Heart right ventricle (tissue), 16 donors: ENCODE results near the gene MACROD2. TPM values are rescaled to one million over a fixed set of nuclear protein-coding genes. Genes with fewer than 3 reads are reported as not detected.

Experiments used
- ATAC-seq, 8 donors: fragments of 200-7000 bp; cut with Tn5 transposase; one replicate each; pipeline ENCODE4 v1.9.1; 2020; ENCODE audit warnings: mild to moderate bottlenecking in 8 of 8, moderate library complexity in 8 of 8, moderate number of reproducible peaks in 1 of 8
- DNase-seq, 2 donors: peaks; one replicate each; pipeline ENCODE4 v3.0.0-alpha.2; 2020
- H3K27ac ChIP-seq, 10 donors: fragments of 200-600 bp; sonication (generic) in 2 of 10; one replicate each; pipeline versions ENCODE4 v1.5.0 to v1.8.0; 2020 to 2022; ENCODE audit warnings: mild to moderate bottlenecking in 3 of 10
- H3K27me3 ChIP-seq, 7 donors: fragments of 200-600 bp; one replicate each; pipeline ENCODE4 v1.8.0; 2021 to 2022; ENCODE audit warnings: mild to moderate bottlenecking in 2 of 7
- H3K36me3 ChIP-seq, 9 donors: fragments of 200-600 bp; sonication (generic) in 1 of 9; one replicate each; pipeline versions ENCODE4 v1.5.0 to v1.8.0; 2020 to 2022; ENCODE audit warnings: mild to moderate bottlenecking in 2 of 9
- H3K4me1 ChIP-seq, 9 donors: fragments of 200-600 bp; sonication (generic) in 1 of 9; one replicate each; pipeline versions ENCODE4 v1.5.0 to v1.8.0; 2020 to 2022; ENCODE audit warnings: mild to moderate bottlenecking in 4 of 9
- H3K4me3 ChIP-seq, 10 donors: fragments of 200-600 bp; sonication (generic) in 2 of 10; one replicate each; pipeline versions ENCODE4 v1.5.0 to v1.8.0; 2020 to 2022; ENCODE audit warnings: mild to moderate bottlenecking in 7 of 10, moderate library complexity in 2 of 10
- H3K9me3 ChIP-seq, 11 donors: fragments of 200-600 bp in 10 of 11; sonication (generic) in 2 of 11; one replicate each; pipeline versions ENCODE4 v1.5.0 to v1.8.0; 2013 to 2022; ENCODE audit warnings: mild to moderate bottlenecking in 2 of 11, control low read depth in 1 of 11, moderate library complexity in 1 of 11
- WGBS, 2 donors: extraction: QIAGEN DNeasy Blood & Tissue Kit; methylation state at CpG; one replicate each; pipeline ENCODE4 v1.1.7; 2013; ENCODE audit warnings: inconsistent platforms in 1 of 2; 5-methylcytosine and 5-hydroxymethylcytosine counted together
- intact Hi-C, 10 donors: fragments of 100-400 bp; cut with DNase I; formaldehyde crosslinking; loops; one replicate each; pipeline versions ENCODE4 v1.11.1 to v1.14.2; 2022
- polyA plus RNA-seq, 2 donors: library from polyadenylated mRNA; stranded (reverse); fragments of 200-250 nt; gene quantifications; one replicate each; pipeline ENCODE4 v1.2.3, GENCODE V29; 2013
- total RNA-seq, 10 donors: library from RNA; stranded (reverse); fragmentation: NEBNext Ultra II Directional in 3 of 10; extraction: Animal tissue kit (Norgen Biotek cat#: 25700) in 3 of 10; gene quantifications; one replicate each; pipeline versions ENCODE4 v1.2.1 to v1.2.4, GENCODE V29; 2021 to 2023
- TF ChIP-seq, protein P1 (sequence below), 9 donors: fragments of 200-600 bp; sonication (generic) in 2 of 9; IDR thresholded peaks; one replicate each; pipeline versions ENCODE4 v1.5.0 to v1.8.0; 2021 to 2022; ENCODE audit warnings: antibody characterized with exemption in 9 of 9, mild to moderate bottlenecking in 5 of 9, moderate library complexity in 1 of 9
- donor health status: Arrhythmogenic right ventricular cardiomyopathy.
- donor health status: ischemic (EF 13 %, LVEDD 7.1; RV severe dilation, severe dysfunction).
- donor health status: healthy with polysubstance abuse.
- donor health status: DM: no; HTN: yes; CAD: no.
- donor health status: DM: no; HTN: no; CAD: no.
- donor health status: ischemic (EF 25% LVEDD 6.9; RV normal size, moderate dysfunction).
- donor health status: ischemic (EF 25% LVEDD 5.7; RV mildly dilated, moderate dysfunction).
- donor health status: healthy.
- donor health status: DM: yes; HTN: yes; CAD: no.
- donor health status: Ischemic cardiomyopathy.
- donor health status: ischemic (EF 35%, LVEDD 5.7; RV mildly dilated, moderate dysfunction).
- donor health status: nonischemic (EF 11% LVEDD 7.7; RV severe dilation, severe dysfunction).
- donor health status: DM: yes; HTN: yes; CAD: no.
- donor health status: PGD.
- donor health status: ischemic (EF 29% LVEDD 5.4; RV normal size, mild dysfunction).
- donor health status: nonischemic (EF 23%, LVEDD 6.1; RV moderate dilation, normal function).

MACROD2 gene
- total and polyA plus RNA-seq, 12 donors: 0.28 to 6.4 (median 4.1) TPM

DNA sequence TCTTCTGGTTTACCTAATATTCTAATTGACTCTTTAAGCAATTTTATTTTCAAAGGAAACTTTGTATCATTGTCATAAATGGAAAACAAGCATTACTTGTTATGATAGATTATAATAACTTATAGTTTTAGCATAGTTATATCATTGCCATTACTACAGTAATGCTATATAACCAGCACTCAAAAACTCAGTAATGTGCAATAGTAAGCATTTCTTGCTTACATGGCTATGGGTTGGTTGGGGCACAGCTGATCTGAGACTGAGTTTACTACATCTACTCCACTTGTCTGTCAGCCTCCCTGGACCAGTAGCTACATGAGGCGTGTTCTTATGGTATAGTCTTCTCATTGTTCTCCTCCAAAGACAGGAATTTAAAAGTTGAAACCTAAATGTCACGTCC lies 1427.7 kb downstream of the MACROD2 start:
- no peaks in the 10 kb centered on the region for H3K36me3 ChIP-seq
- H3K4me3 ChIP-seq: no peak overlapping the region
- intact Hi-C loops: no loop called here
- H3K27me3 ChIP-seq: no peaks in the 10 kb centered on the region
- peaks cover 0 to 6% (median 0%) of the 10 kb centered on the region in 11 donors for H3K9me3 ChIP-seq
- no peak for ATAC-seq
- whole genome bisulfite sequencing, 2 donors: 63% methylated on average over 2 of the region's 2 CpGs
- TF ChIP-seq, protein P1, sequence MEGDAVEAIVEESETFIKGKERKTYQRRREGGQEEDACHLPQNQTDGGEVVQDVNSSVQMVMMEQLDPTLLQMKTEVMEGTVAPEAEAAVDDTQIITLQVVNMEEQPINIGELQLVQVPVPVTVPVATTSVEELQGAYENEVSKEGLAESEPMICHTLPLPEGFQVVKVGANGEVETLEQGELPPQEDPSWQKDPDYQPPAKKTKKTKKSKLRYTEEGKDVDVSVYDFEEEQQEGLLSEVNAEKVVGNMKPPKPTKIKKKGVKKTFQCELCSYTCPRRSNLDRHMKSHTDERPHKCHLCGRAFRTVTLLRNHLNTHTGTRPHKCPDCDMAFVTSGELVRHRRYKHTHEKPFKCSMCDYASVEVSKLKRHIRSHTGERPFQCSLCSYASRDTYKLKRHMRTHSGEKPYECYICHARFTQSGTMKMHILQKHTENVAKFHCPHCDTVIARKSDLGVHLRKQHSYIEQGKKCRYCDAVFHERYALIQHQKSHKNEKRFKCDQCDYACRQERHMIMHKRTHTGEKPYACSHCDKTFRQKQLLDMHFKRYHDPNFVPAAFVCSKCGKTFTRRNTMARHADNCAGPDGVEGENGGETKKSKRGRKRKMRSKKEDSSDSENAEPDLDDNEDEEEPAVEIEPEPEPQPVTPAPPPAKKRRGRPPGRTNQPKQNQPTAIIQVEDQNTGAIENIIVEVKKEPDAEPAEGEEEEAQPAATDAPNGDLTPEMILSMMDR (IDR thresholded peaks at IDR 0.05): no peak
- no peak overlapping the region for H3K27ac ChIP-seq
- no peak for DNase-seq
- H3K4me1 ChIP-seq: no peaks in the 10 kb centered on the region

DNA sequence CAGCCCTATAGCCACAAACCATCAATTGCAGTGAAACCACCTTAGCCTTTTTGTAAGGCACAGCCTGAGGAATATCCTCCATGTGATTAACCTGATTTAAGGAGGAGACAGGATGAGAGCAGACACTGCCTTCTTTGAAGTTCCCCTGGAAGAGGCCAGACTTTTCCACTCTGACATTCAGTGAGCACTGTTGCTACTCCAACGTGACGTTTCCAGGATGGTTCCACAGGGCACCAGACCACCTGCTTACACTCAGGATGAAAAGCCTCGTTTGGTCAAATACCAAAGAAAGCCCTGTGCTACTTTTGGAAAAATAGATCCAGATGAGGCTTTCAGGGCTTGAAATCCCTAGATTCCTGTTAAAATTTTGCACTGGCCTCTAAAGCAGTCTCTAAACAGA lies 1444.2 kb downstream of the MACROD2 start:
- peaks cover 0 to 3% (median 0%) of the 10 kb centered on the region in 11 donors for H3K9me3 ChIP-seq
- no peak overlapping the region for H3K4me3 ChIP-seq
- no peaks in the 10 kb centered on the region for H3K36me3 ChIP-seq
- DNase-seq (no peak), ATAC-seq (no peak)
- TF ChIP-seq, protein P1 (IDR thresholded peaks at IDR 0.05): no peak
- peaks cover 0 to 7% (median 0%) of the 10 kb centered on the region in 9 donors for H3K4me1 ChIP-seq
- H3K27me3 ChIP-seq: no peaks in the 10 kb centered on the region
- H3K27ac ChIP-seq: no peak overlapping the region
- intact Hi-C loops: no loop called here
- 40 to 44% methylated on average over 3 of the region's 3 CpGs for WGBS, 2 donors

DNA sequence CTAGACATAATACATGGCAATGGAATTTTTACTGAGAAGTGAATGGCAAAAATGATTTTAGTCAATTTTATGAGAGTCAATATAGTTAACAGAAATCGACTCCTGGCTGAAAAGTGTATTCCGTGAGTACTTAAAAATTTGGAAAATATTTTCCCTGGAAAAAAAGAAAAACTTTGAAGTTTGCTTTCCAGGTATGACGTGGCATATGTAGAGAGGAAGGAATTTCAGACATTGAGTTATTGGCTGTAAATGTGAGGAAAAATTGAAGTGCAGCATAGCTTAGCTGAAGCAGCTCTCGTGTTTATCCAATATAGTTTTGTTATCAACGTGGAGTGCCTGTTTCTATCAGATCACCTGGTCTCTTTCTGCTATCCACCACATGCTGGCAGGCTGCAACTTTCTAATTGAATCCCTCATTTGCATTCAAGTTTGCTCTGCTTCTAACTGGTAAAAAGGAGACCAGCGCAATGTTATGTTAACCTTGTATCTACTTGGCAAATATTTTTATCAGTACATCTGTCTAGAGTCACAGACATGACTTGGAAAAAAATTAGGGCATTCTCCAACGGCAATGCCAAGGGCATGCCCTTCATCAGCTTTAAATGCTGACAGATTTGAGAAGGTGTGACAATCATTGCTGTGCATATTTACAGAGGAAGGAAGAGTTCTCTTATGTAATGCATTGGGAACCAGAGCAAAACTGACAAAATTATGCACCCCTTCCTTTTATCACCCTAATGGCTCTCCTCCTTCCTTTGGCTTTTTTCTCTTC lies 1444.9 kb downstream of the MACROD2 start:
- TF ChIP-seq, protein P1 (IDR thresholded peaks at IDR 0.05): no peak
- DNase-seq (no peak), ATAC-seq (no peak)
- Histone ChIP-seq H3K27me3 (no peaks in the 10 kb centered on the region), H3K4me1 (peaks cover 0 to 7% (median 0%) of the 10 kb centered on the region in 9 donors), H3K9me3 (no peaks in the 10 kb centered on the region), H3K4me3 (no peak overlapping the region), H3K36me3 (no peaks in the 10 kb centered on the region), H3K27ac (no peak overlapping the region)
- intact Hi-C loops: no loop called here
- WGBS, 2 donors: 44 to 45% methylated on average over 7 of the region's 7 CpGs

DNA sequence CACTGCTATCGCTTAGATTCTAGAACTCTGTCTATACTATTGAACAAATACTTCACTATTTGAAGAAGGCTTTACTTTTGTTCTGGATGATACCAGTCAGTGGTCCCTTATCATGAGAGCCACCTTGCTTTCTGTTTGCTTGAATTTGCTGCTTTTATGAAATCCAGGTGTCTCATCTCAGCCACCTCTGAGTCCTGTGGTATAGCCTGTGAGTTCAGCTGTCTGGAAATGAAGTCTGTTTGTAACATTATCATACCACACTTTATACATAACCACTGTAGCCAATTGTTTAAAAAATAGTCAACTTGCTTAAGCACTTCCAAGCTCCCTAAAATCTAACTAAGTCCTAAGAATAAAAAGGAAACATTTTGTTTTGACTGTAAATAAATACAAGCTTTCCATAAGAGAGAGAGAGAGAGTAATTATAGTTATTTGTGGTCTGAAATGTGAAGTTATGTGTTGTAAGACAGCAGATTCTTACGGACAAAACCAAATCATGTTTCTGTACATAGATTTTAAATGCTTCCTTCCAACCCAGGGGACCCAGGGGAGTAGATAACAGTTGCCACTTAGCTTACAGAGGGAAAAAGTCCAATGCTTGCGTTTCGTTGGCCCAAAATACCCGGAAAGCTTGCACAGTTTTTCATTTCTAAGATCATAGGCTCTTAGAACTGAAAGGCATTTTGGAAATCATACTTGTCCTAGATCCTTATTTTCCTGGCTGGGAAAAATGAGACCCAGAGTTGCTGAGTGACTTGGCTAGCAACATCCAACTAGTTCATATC lies 1449.9 kb downstream of the MACROD2 start:
- DNase-seq (no peak), ATAC-seq (no peak)
- TF ChIP-seq, protein P1 (IDR thresholded peaks at IDR 0.05): no peak
- Histone ChIP-seq H3K9me3 (no peaks in the 10 kb centered on the region), H3K36me3 (no peaks in the 10 kb centered on the region), H3K27me3 (no peaks in the 10 kb centered on the region), H3K4me1 (peaks cover 0 to 11% (median 0%) of the 10 kb centered on the region in 9 donors), H3K4me3 (no peak overlapping the region), H3K27ac (no peak overlapping the region)
- 49 to 59% methylated on average over 5 of the region's 5 CpGs for WGBS, 2 donors
- intact Hi-C loops: no loop called here
